ENCODE measurements around the gene LMBRD2.

GRCh38 chr5:36070687-36071571 is 80.8 kb downstream of the LMBRD2 start:
- TF ChIP-seq REST (IDR thresholded peaks at IDR 0.05; ENCODE audit: insufficient read depth in 1 of 2, low read depth in 2 of 2, low read length in 2 of 2) (no peak), SIN3A (IDR thresholded peaks at IDR 0.05; ENCODE audit: borderline replicate concordance, insufficient read depth, low read length) (no peak), POLR2AphosphoS5 (IDR thresholded peaks at IDR 0.05; ENCODE audit: low read depth, low read length) (no peak), FOXP2 (optimal IDR thresholded peaks at IDR 0.05; ENCODE audit: borderline replicate concordance, extremely low read depth, extremely low read length, insufficient read depth) (no peak), TAF1 (IDR thresholded peaks at IDR 0.05; ENCODE audit: borderline replicate concordance, insufficient read depth, low read length) (no peak)

Data from PFSK-1 (cell line).